GM19240 (cell line): ENCODE measurements around the gene RAB13.
A peak's percentile ranks its signal among the peaks of the same experiment; 100 is the strongest.

Source experiments
- DNase-seq: peaks from one replicate; pipeline ENCODE4 v3.0.0; 2011; ENCODE audit warnings: low spot score; ENCODE audit not compliant: insufficient read length

The RAB13 gene

DNA sequence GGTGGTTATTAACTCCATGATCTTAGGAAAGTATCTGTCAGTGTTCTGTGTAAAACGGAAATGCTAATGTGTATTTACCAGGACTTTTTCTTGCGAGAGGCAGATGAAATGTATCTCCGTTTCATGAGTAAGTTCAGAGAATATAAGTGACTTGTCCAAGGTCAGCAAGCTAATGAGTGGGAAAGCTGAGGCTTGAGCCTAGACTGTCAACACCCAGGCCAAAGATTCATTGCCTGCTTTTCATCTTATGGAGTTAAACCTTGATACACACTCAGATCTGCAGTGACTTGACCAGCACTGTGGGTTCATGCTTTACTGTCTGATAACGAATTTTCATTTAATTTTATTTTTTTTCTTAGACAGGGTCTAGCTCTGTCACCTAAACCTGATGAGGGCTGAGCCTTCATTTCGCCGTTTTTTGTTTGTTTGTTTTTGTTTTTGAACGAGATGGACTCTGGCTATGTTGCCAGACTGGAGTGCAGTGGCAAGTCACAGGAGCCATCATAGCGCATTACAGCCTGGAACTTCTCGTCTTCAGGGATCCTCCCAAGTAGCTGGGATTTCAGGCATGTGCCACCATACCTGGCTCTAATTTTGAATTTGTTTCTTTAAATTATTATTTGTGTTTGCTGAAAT is 7.7 kb downstream of the RAB13 start:
- no peak for DNase-seq

DNA sequence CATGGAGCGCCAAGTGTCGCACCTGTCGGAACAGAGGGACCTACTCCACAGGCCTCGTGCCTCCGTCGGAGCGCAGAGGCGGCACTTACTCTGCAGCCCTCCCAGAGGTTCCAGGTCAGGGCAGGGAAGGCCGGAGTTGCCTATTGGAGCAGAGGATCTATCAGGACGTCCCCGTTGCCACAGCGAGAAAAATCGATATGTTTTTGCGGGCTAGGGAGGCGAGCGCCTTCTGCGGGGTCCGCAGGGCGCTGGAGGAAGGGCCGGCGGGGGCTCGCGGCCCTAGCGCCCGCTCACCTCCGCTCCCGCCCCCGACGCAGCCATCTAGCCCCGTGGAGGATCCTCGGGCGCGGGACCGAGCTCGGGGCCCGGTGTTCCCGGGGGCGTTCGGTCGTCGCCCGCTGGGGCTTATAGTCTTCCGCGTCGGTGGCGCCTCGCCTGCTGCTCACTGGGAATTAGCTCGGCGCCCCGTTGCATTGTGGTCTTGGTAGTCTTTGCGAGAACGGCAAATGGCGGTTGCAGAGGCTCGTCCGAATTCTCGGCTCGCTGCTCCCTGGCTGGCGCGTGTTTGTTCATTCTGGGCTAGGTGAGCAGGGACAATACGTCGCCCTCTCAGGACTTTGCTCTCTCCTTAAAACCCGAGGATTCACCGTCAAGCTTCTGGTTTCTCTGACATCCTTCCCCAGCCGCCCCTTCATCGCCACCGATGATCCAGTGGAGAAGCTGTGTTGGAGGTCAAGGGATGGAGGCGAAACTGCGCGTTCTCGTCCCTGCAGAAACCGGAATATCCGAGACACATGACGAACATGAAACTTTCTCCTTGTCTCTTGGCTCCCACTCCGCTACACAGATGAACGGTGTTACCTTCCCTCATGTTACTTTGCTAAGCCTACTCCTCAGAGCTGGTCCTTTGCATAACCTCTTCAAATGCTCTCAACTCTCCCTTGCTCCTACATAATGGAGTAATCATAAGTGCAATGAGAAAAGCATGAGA is 8.6 kb downstream of the RAB13 start, which contains the start of gene JTB:
TSS of gene JTB (minus strand) at position 425 of the 991 bp plus-strand sequence. CDS start at position 3, 422 bp downstream.
- peak; percentile 66 for DNase-seq

GRCh38 chr1:153976819-153977249 is 9.3 kb downstream of the RAB13 start:
- no peak for DNase-seq

DNA sequence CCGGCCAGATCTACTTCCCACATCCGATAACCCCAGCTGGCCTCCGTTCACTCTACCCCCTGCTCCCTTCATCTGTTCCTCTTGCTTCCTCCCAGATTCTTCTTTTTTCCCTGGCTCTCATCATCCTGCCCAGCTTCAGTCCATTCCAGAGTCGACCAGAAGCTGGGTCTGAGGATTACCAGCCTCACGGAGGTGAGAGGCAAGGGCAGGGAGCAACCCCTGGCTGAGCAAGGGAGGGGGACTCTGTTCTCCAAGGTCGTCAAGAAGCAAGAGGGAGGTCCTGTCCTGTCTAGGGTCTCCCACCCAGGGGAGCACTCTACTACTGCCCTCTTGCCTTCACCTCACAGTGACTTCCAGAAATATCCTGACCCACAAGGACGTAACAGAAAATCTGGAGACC is 12.6 kb downstream of the RAB13 start:
- no peak for DNase-seq

DNA sequence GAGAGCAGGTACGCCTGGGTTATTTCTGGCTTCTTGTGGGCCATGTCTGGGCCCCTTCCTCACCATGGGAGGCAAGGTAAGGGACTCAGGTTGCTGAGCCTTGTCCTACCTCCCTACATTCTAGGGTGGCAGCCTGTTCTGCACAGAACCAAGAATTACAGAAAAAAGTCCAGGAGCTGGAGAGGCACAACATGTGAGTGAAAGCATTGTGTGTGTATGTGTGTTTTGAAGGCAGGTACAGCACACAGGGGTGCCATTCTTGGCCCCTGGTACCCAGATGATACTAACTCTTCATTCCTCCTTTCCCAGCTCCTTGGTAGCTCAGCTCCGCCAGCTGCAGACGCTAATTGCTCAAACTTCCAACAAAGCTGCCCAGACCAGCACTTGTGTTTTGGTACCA is 13.1 kb downstream of the RAB13 start:
- DNase-seq, result no peak

DNA sequence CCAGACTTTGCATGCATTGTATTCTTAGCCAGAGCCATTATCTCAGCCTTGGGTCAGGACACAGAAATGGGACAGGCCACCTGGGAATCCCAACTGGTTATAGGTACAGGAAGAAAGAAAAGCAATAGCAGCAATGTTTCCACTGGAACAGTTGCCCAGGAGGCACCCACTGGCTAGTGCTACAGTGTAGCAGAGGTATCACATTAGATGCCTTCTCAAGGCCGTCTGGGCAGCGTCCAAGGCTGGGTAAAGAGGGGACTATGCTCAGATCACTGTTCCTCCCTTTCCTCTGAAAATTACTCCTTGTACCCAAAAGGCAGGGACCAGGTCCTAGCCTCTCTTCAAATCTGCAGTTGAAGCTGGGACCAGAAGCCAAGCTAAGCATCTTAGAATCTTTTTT is 15.8 kb downstream of the RAB13 start:
- no peak for DNase-seq

DNA sequence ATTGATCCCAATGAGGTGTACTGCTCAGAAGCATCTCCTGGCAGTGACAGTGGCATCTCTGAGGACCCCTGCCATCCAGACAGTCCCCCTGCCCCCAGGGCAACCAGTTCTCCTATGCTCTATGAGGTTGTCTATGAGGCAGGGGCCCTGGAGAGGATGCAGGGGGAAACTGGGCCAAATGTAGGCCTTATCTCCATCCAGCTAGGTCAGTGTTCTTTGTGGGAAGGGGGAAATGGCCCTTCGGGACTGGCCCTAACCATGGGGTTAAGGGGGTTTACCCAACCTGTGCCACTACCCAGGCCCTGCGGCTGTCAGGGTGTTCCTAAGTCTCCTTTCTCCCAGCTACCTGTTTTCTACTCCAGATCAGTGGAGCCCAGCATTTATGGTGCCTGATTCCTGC is 17.2 kb downstream of the RAB13 start:
- no peak for DNase-seq

DNA sequence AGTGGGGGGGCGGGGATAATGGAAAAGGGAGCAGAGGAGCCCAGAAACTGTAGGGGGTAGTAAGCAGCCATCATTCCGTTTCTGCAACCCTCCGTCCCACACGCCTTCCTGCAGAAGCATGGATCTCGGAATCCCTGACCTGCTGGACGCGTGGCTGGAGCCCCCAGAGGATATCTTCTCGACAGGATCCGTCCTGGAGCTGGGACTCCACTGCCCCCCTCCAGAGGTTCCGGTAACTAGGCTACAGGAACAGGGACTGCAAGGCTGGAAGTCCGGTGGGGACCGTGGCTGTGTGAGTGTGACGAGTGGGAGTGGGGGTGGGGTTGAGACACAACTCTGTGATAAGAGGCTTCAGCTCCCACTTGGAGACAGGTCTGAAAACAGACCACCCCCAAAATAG is 17.7 kb downstream of the RAB13 start:
- DNase-seq, result no peak

DNA sequence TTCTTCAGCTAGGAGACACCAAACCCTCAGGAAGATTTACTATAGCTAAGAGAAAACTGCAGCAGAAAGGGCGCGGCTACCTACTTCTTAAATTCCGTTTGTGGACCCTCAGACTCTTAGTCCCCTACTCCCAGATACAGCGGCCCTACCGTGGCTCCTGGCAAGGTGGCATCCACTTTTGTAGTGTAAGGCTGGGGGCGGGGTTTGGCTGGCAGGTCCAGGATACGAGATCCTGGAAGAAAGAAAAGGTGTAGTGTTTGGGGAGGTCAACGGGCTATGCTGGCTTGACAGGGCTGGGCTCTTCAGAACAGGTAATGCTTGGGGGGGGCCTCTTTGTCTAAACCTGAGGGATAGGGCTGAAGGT is 18.2 kb downstream of the RAB13 start:
- DNase-seq, result no peak

- DNase-seq, result peak; percentile 77
These were observed 18.8 kb downstream of the RAB13 start, which contains the start of gene CREB3L4 for GRCh38 chr1:153967107-153967999. CREB3L4 (plus strand) TSS chr1:153967902; CDS start chr1:153968526, 624 bp downstream.

DNA sequence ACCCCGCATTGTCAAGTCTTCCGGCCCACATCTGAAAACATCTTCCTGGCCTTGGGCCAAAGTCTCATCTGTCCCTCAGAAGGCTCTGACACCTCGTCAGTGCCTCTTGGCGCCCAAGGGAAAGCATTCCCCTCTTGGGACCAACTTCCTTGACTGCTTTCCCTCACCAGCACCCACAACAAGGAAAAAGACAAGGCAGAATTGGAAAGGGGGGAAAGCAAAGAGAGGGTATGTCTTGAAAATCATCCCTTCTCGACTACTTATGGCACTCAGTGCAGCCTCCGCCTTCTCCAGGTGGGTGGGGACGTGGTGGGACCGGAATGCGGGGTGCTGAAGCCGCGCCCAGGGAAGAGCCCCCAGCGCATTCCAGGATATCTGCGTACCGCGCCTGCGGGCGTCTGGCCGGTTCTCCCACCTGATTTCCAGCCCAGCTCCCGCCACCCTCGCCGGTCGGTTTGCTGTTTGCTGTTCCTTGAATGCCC is 22.2 kb downstream of the RAB13 start:
- no peak for DNase-seq

DNA sequence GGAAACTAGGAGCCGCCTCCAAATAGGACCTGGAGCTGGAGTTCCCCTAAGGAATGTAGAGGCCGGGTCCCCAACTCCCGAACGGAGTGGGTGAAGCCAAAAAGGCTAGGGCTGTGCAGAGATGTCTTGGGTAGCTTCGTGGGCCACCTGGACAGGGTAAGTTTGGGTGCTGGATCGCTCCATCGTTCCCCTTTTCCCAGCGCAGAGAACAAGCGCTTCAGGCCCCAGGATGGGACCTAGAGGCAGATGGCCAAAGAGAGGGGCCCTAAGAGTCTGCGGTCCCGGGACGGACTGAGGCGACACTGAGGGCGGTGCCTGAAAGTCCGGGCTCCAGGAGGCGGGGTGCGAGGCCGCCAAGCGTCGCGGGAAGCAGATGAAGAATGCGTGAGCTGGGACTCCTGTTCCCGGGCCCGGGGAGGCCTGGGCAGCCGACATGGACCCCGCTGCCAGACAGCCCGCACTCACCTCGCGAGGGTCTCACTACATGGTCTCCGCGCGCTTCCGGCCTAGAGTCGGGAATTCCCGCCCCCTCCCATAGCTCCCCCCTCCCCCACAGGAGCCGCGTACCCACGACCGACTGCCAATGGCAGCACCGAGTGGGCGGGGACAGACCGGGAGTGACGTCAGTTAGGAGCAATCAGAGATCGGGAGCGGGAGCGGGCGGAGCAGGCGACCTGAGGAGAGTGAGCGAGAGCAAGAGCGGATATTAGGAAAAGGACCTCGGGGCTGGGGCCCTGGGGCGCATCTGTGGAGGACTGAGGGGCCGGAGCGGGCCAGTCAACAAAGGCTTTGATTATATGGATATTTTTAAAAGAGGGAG is 22.9 kb downstream of the RAB13 start, which contains the start of gene SLC39A1:
TSS of gene SLC39A1 (minus strand) at position 508 of the 820 bp plus-strand sequence. CDS start 822 bp downstream, outside the sequence.
- DNase-seq, result peak; percentile 74

- no peak for DNase-seq
These were observed 23.8 kb downstream of the RAB13 start for GRCh38 chr1:153962088-153963029.

DNA sequence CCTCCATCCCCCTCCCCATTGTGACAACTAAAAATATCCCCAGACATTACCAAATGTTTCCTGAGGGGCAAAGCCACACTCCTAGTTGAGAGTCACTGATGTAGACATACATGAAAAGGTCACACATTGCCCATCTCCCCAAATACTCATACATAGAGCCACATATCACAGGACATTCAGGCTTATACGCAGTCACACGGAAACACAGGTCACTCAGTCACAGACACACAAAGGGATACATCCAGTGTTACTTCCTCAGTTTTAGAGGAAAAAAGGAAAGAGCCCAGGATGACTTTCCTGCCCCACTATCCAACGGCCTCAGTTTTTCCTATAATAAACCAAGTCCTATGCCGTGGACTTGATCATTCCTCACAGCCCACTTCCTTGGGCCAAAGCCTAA is 24.7 kb downstream of the RAB13 start:
- DNase-seq, result no peak

GRCh38 chr1:153960206-153960605 is 25.9 kb downstream of the RAB13 start:
- DNase-seq, result no peak

- no peak for DNase-seq
These were observed 26.7 kb downstream of the RAB13 start for GRCh38 chr1:153959454-153959853.

DNA sequence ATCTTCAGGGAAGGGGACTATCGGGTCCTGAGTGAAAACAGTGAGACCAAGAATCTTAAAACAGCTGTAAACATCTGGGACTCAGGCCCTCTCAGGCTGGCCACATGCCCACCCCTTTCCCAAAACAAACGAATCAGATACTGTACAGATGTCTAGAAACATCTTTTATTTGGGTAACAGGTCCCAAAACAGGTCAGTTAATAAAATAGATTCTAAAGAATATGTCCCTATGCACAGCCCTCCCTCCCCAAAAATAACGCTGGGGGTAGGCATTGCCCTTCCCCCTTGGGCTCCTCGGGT is 27.2 kb downstream of the RAB13 start:
- DNase-seq, result no peak

GRCh38 chr1:153958111-153958960 is 27.8 kb downstream of the RAB13 start, which contains the start of gene CRTC2:
CRTC2 (minus strand) TSS chr1:153958612; CDS start chr1:153958497, 115 bp downstream.
- DNase-seq, result peak; percentile 92
